ENCODE data around the gene C1orf141.

- TF ChIP-seq, protein P1, sequence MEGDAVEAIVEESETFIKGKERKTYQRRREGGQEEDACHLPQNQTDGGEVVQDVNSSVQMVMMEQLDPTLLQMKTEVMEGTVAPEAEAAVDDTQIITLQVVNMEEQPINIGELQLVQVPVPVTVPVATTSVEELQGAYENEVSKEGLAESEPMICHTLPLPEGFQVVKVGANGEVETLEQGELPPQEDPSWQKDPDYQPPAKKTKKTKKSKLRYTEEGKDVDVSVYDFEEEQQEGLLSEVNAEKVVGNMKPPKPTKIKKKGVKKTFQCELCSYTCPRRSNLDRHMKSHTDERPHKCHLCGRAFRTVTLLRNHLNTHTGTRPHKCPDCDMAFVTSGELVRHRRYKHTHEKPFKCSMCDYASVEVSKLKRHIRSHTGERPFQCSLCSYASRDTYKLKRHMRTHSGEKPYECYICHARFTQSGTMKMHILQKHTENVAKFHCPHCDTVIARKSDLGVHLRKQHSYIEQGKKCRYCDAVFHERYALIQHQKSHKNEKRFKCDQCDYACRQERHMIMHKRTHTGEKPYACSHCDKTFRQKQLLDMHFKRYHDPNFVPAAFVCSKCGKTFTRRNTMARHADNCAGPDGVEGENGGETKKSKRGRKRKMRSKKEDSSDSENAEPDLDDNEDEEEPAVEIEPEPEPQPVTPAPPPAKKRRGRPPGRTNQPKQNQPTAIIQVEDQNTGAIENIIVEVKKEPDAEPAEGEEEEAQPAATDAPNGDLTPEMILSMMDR (IDR thresholded peaks at IDR 0.05; ENCODE audit: low read depth, low read length, missing input control) = no peak
- TF ChIP-seq FOXA1 (IDR thresholded peaks at IDR 0.05) = no peak
- TF ChIP-seq TAF1 (conservative IDR thresholded peaks at IDR 0.05) = no peak
- TF ChIP-seq, protein P2, sequence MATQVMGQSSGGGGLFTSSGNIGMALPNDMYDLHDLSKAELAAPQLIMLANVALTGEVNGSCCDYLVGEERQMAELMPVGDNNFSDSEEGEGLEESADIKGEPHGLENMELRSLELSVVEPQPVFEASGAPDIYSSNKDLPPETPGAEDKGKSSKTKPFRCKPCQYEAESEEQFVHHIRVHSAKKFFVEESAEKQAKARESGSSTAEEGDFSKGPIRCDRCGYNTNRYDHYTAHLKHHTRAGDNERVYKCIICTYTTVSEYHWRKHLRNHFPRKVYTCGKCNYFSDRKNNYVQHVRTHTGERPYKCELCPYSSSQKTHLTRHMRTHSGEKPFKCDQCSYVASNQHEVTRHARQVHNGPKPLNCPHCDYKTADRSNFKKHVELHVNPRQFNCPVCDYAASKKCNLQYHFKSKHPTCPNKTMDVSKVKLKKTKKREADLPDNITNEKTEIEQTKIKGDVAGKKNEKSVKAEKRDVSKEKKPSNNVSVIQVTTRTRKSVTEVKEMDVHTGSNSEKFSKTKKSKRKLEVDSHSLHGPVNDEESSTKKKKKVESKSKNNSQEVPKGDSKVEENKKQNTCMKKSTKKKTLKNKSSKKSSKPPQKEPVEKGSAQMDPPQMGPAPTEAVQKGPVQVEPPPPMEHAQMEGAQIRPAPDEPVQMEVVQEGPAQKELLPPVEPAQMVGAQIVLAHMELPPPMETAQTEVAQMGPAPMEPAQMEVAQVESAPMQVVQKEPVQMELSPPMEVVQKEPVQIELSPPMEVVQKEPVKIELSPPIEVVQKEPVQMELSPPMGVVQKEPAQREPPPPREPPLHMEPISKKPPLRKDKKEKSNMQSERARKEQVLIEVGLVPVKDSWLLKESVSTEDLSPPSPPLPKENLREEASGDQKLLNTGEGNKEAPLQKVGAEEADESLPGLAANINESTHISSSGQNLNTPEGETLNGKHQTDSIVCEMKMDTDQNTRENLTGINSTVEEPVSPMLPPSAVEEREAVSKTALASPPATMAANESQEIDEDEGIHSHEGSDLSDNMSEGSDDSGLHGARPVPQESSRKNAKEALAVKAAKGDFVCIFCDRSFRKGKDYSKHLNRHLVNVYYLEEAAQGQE (IDR thresholded peaks at IDR 0.05) = no peak
- no peak for TF ChIP-seq EGR1 (IDR thresholded peaks at IDR 0.05; ENCODE audit: low read depth in 2 of 2)
- TF ChIP-seq YY1 (IDR thresholded peaks at IDR 0.05) = no peak
- TF ChIP-seq, protein P3, sequence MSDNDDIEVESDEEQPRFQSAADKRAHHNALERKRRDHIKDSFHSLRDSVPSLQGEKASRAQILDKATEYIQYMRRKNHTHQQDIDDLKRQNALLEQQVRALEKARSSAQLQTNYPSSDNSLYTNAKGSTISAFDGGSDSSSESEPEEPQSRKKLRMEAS (IDR thresholded peaks at IDR 0.05) = no peak
- no peak for TF ChIP-seq GABPA (IDR thresholded peaks at IDR 0.05 in 1 of 2, conservative IDR thresholded peaks at IDR 0.05 in 1 of 2)
- TF ChIP-seq, protein P4, sequence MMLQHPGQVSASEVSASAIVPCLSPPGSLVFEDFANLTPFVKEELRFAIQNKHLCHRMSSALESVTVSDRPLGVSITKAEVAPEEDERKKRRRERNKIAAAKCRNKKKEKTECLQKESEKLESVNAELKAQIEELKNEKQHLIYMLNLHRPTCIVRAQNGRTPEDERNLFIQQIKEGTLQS (IDR thresholded peaks at IDR 0.05) = no peak
- no peak for TF ChIP-seq HNF4A (conservative IDR thresholded peaks at IDR 0.05)
Measured at GRCh38 chr1:67105508-67105907, 29.3 kb downstream of the C1orf141 start.

All from liver (tissue), 3 donors.